ENCODE results near the gene FSHR. TPM values are rescaled to one million over a fixed set of nuclear protein-coding genes. Genes with fewer than 3 reads are reported as not detected.

FSHR gene, protein sequence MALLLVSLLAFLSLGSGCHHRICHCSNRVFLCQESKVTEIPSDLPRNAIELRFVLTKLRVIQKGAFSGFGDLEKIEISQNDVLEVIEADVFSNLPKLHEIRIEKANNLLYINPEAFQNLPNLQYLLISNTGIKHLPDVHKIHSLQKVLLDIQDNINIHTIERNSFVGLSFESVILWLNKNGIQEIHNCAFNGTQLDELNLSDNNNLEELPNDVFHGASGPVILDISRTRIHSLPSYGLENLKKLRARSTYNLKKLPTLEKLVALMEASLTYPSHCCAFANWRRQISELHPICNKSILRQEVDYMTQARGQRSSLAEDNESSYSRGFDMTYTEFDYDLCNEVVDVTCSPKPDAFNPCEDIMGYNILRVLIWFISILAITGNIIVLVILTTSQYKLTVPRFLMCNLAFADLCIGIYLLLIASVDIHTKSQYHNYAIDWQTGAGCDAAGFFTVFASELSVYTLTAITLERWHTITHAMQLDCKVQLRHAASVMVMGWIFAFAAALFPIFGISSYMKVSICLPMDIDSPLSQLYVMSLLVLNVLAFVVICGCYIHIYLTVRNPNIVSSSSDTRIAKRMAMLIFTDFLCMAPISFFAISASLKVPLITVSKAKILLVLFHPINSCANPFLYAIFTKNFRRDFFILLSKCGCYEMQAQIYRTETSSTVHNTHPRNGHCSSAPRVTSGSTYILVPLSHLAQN
- 0.19 and 0.23 TPM in 2 replicates for polyA plus RNA-seq (2013)

DNA sequence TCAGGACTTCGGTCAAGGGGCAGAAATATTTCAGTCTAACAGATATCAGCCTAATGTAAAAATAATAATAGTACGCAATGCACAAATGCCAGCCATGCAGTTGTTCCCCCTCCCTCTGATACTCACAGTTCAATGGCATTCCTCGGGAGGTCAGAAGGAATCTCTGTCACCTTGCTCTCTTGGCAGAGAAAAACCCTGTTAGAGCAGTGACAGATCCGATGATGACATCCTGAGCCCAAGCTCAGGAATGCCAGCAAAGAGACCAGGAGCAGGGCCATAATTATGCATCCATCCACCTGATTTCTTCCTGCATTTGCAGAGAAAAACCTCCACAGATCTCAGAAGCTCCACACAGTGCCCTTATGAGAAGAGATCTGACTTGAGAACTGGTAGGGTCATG is at the start of gene FSHR:
Gene FSHR, minus strand, starts transcription at position 376 of the 400 bp plus-strand sequence. Its CDS starts 98 bp downstream, at position 278.
- Histone ChIP-seq H3K27ac (ENCODE audit: low read depth, low read length) (no peak within 1 kb of the TSS), H3K4ac (ENCODE audit: low read depth, low read length) (no peak within 1 kb of the TSS), H4K12ac (ENCODE audit: low read depth, low read length) (no peak within 1 kb of the TSS), H2BK12ac (ENCODE audit: low read length) (no peak within 1 kb of the TSS), H3K4me3 (ENCODE audit: low read depth, low read length) (no peak within 1 kb of the TSS), H3K27me3 (ENCODE audit: insufficient read depth, low read length) (no peaks in the 10 kb centered on the region), H2BK120ac (ENCODE audit: insufficient read depth, low read length, poor library complexity) (no peak within 1 kb of the TSS), H3K4me2 (ENCODE audit: low read length) (no peak within 1 kb of the TSS), H3K79me1 (ENCODE audit: low read length) (no peaks in the 10 kb centered on the region), H3K4me1 (ENCODE audit: control insufficient read depth in 1 of 2, insufficient read depth in 2 of 2, low read length in 2 of 2) (peaks cover 0 to 8% of the 10 kb centered on the region in 2 experiments), H3K79me2 (ENCODE audit: control insufficient read depth, insufficient read depth, low read length, poor library complexity) (no peaks in the 10 kb centered on the region), H3K23ac (ENCODE audit: low read length) (no peak within 1 kb of the TSS), H3K9me3 (ENCODE audit: insufficient read depth, low read depth, low read length) (no peaks in the 10 kb centered on the region), H3K14ac (ENCODE audit: low read length) (no peak within 1 kb of the TSS), H2AFZ (ENCODE audit: insufficient read depth, low read length, poor library complexity) (peak within 1 kb of the TSS; percentile 33), H2AK5ac (ENCODE audit: low read length) (no peak within 1 kb of the TSS), H3K9ac (ENCODE audit: low read length) (no peak within 1 kb of the TSS), H4K91ac (ENCODE audit: low read depth, low read length) (no peak within 1 kb of the TSS), H2BK5ac (ENCODE audit: low read depth, low read length, poor library complexity) (no peak within 1 kb of the TSS), H4K8ac (ENCODE audit: low read depth, low read length) (no peak within 1 kb of the TSS), H3K36me3 (ENCODE audit: control insufficient read depth in 1 of 2, insufficient read depth in 2 of 2, low read length in 2 of 2) (no peaks in the 10 kb centered on the region), H3K18ac (ENCODE audit: low read length) (no peak within 1 kb of the TSS)
- WGBS (ENCODE audit: extremely low coverage, insufficient coverage, insufficient read length), result no CpG with 5 or more reads among the region's 4 CpGs
- DNase-seq, result no peak

DNA sequence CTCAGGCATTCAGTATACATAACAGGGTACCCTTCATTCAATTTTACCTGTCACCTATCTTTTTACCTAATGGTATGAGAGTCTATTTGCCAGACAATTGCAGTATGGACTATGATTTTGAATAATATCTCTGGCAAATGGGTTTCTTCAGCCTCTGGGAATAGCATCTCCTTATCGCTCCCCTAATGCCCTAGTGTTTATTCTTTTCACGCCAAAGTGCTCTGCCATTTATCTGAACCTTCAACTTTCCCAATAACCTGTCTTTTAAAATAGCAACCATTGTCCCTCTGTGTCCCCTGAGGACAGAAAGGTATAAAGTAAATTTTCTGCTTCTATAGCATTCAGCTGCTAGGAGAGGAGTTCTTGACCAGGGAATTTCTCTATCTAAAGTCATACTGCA is 45.0 kb upstream of the FSHR start:
- H3K23ac ChIP-seq (ENCODE audit: low read length), result no peak overlapping the region
- no peak overlapping the region for H2AFZ ChIP-seq (ENCODE audit: insufficient read depth, low read length, poor library complexity)
- H4K91ac ChIP-seq (ENCODE audit: low read depth, low read length), result no peak overlapping the region
- no peak for DNase-seq
- no peak overlapping the region for H2BK12ac ChIP-seq (ENCODE audit: low read length)
- no peaks in the 10 kb centered on the region for H3K79me1 ChIP-seq (ENCODE audit: low read length)
- H3K4ac ChIP-seq (ENCODE audit: low read depth, low read length), result no peak overlapping the region
- H4K8ac ChIP-seq (ENCODE audit: low read depth, low read length), result no peak overlapping the region
- no peak overlapping the region for H2BK120ac ChIP-seq (ENCODE audit: insufficient read depth, low read length, poor library complexity)
- no peaks in the 10 kb centered on the region for H3K9me3 ChIP-seq (ENCODE audit: insufficient read depth, low read depth, low read length)
- H3K9ac ChIP-seq (ENCODE audit: low read length), result no peak overlapping the region
- H3K27me3 ChIP-seq (ENCODE audit: insufficient read depth, low read length), result no peaks in the 10 kb centered on the region
- WGBS (ENCODE audit: extremely low coverage, insufficient coverage, insufficient read length), result no CpG with 5 or more reads among the region's 2 CpGs
- H3K27ac ChIP-seq (ENCODE audit: low read depth, low read length), result no peak overlapping the region
- H3K36me3 ChIP-seq (ENCODE audit: control insufficient read depth in 1 of 2, insufficient read depth in 2 of 2, low read length in 2 of 2), result no peaks in the 10 kb centered on the region
- no peak overlapping the region for H2AK5ac ChIP-seq (ENCODE audit: low read length)
- no peak overlapping the region for H4K12ac ChIP-seq (ENCODE audit: low read depth, low read length)
- no peak overlapping the region for H3K4me3 ChIP-seq (ENCODE audit: low read depth, low read length)
- no peaks in the 10 kb centered on the region for H3K79me2 ChIP-seq (ENCODE audit: control insufficient read depth, insufficient read depth, low read length, poor library complexity)
- no peak overlapping the region for H3K4me2 ChIP-seq (ENCODE audit: low read length)
- no peak overlapping the region for H3K14ac ChIP-seq (ENCODE audit: low read length)
- H3K18ac ChIP-seq (ENCODE audit: low read length), result no peak overlapping the region
- no peaks in the 10 kb centered on the region for H3K4me1 ChIP-seq (ENCODE audit: control insufficient read depth in 1 of 2, insufficient read depth in 2 of 2, low read length in 2 of 2)
- H2BK5ac ChIP-seq (ENCODE audit: low read depth, low read length, poor library complexity), result no peak overlapping the region

DNA sequence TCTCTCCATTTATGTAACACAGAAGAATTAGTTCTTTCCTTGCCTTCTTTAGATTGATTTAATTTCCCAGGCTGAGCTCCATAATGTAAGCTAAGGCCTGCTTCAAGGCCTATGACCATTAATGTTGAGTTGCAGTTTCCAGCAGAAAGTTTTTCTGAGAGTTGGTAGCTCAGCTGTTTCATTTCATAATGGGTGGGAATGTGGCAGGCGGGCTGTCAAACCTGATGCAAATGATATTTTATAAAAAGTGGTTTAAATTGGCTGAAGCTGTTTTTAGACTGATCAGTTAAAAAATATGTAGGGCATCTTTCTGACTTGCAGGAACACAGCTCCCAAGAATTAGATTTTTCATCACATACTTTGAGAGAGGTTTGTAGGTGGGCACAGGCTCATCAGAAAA is 40.4 kb upstream of the FSHR start:
- no CpG with 5 or more reads among the region's 1 CpG for WGBS (ENCODE audit: extremely low coverage, insufficient coverage, insufficient read length)
- Histone ChIP-seq H4K12ac (ENCODE audit: low read depth, low read length) (no peak overlapping the region), H3K23ac (ENCODE audit: low read length) (no peak overlapping the region), H3K4me2 (ENCODE audit: low read length) (no peak overlapping the region), H3K9me3 (ENCODE audit: insufficient read depth, low read depth, low read length) (no peaks in the 10 kb centered on the region), H2AK5ac (ENCODE audit: low read length) (no peak overlapping the region), H3K18ac (ENCODE audit: low read length) (no peak overlapping the region), H2AFZ (ENCODE audit: insufficient read depth, low read length, poor library complexity) (no peak overlapping the region), H3K4me1 (ENCODE audit: control insufficient read depth in 1 of 2, insufficient read depth in 2 of 2, low read length in 2 of 2) (no peaks in the 10 kb centered on the region), H3K9ac (ENCODE audit: low read length) (no peak overlapping the region), H3K14ac (ENCODE audit: low read length) (no peak overlapping the region), H4K91ac (ENCODE audit: low read depth, low read length) (no peak overlapping the region), H3K27ac (ENCODE audit: low read depth, low read length) (no peak overlapping the region), H4K8ac (ENCODE audit: low read depth, low read length) (no peak overlapping the region), H3K79me1 (ENCODE audit: low read length) (no peaks in the 10 kb centered on the region), H2BK120ac (ENCODE audit: insufficient read depth, low read length, poor library complexity) (no peak overlapping the region), H3K79me2 (ENCODE audit: control insufficient read depth, insufficient read depth, low read length, poor library complexity) (no peaks in the 10 kb centered on the region), H3K4me3 (ENCODE audit: low read depth, low read length) (no peak overlapping the region), H3K4ac (ENCODE audit: low read depth, low read length) (no peak overlapping the region), H2BK5ac (ENCODE audit: low read depth, low read length, poor library complexity) (no peak overlapping the region), H3K27me3 (ENCODE audit: insufficient read depth, low read length) (no peaks in the 10 kb centered on the region), H3K36me3 (ENCODE audit: control insufficient read depth in 1 of 2, insufficient read depth in 2 of 2, low read length in 2 of 2) (no peaks in the 10 kb centered on the region), H2BK12ac (ENCODE audit: low read length) (no peak overlapping the region)
- DNase-seq, result no peak

DNA sequence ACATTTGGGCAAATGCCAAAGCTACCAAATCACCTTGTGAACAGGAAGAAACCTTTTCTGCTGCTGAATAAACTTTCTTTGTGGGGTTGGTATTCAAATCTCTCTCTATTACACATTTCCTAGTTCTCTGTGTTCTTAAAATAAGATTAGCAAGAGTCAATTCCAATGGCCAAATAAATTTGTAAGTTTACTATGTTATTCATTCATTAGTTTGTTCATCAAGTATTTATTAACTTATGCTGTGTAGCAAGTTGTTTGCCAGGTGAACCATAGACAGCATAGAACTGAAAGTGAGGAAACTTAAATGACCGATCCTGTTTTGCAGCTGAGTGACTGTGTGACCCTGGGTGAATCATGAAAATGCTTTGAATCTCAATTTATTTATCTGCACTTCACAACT is 37.7 kb upstream of the FSHR start:
- H3K18ac ChIP-seq (ENCODE audit: low read length), result no peak overlapping the region
- no peak overlapping the region for H2AFZ ChIP-seq (ENCODE audit: insufficient read depth, low read length, poor library complexity)
- DNase-seq, result no peak
- H3K79me2 ChIP-seq (ENCODE audit: control insufficient read depth, insufficient read depth, low read length, poor library complexity), result no peaks in the 10 kb centered on the region
- no peak overlapping the region for H4K8ac ChIP-seq (ENCODE audit: low read depth, low read length)
- H2BK12ac ChIP-seq (ENCODE audit: low read length), result no peak overlapping the region
- no peak overlapping the region for H3K23ac ChIP-seq (ENCODE audit: low read length)
- H4K91ac ChIP-seq (ENCODE audit: low read depth, low read length), result no peak overlapping the region
- no peak overlapping the region for H2BK120ac ChIP-seq (ENCODE audit: insufficient read depth, low read length, poor library complexity)
- no peak overlapping the region for H3K14ac ChIP-seq (ENCODE audit: low read length)
- no peak overlapping the region for H2BK5ac ChIP-seq (ENCODE audit: low read depth, low read length, poor library complexity)
- no peak overlapping the region for H3K4me3 ChIP-seq (ENCODE audit: low read depth, low read length)
- no peak overlapping the region for H2AK5ac ChIP-seq (ENCODE audit: low read length)
- H3K9ac ChIP-seq (ENCODE audit: low read length), result no peak overlapping the region
- no peak overlapping the region for H3K4ac ChIP-seq (ENCODE audit: low read depth, low read length)
- H3K9me3 ChIP-seq (ENCODE audit: insufficient read depth, low read depth, low read length), result no peaks in the 10 kb centered on the region
- H3K36me3 ChIP-seq (ENCODE audit: control insufficient read depth in 1 of 2, insufficient read depth in 2 of 2, low read length in 2 of 2), result no peaks in the 10 kb centered on the region
- H3K4me2 ChIP-seq (ENCODE audit: low read length), result no peak overlapping the region
- no peaks in the 10 kb centered on the region for H3K79me1 ChIP-seq (ENCODE audit: low read length)
- no peaks in the 10 kb centered on the region for H3K27me3 ChIP-seq (ENCODE audit: insufficient read depth, low read length)
- H3K4me1 ChIP-seq (ENCODE audit: control insufficient read depth in 1 of 2, insufficient read depth in 2 of 2, low read length in 2 of 2), result no peaks in the 10 kb centered on the region
- no CpG with 5 or more reads among the region's 1 CpG for WGBS (ENCODE audit: extremely low coverage, insufficient coverage, insufficient read length)
- H4K12ac ChIP-seq (ENCODE audit: low read depth, low read length), result no peak overlapping the region
- H3K27ac ChIP-seq (ENCODE audit: low read depth, low read length), result no peak overlapping the region
